ENCODE results near the gene TERB1.

The TERB1 gene

GRCh38 chr16:66801320-66802105 lies at the start of gene TERB1:
TSS of gene TERB1 (minus strand) at chr16:66801584. CDS start at chr16:66796798, 4,786 bp downstream.
- no peak for DNase-seq (ENCODE audit: low spot score)

- no peak for DNase-seq (ENCODE audit: low spot score)
These were observed 48.9 kb upstream of the TERB1 start for GRCh38 chr16:66850115-66850815.

GRCh38 chr16:66849549-66849948 lies 48.2 kb upstream of the TERB1 start:
- DNase-seq (ENCODE audit: low spot score): no peak

GRCh38 chr16:66849021-66849420 lies 47.6 kb upstream of the TERB1 start:
- DNase-seq (ENCODE audit: low spot score): no peak

- DNase-seq (ENCODE audit: low spot score): no peak
These were observed 46.8 kb upstream of the TERB1 start for GRCh38 chr16:66848172-66848571.

GRCh38 chr16:66847533-66848067 lies 46.2 kb upstream of the TERB1 start:
- no peak for DNase-seq (ENCODE audit: low spot score)

- DNase-seq (ENCODE audit: low spot score): no peak
These were observed 45.4 kb upstream of the TERB1 start for GRCh38 chr16:66846831-66847230.

GRCh38 chr16:66846266-66846665 lies 44.9 kb upstream of the TERB1 start:
- no peak for DNase-seq (ENCODE audit: low spot score)

GRCh38 chr16:66845791-66846221 lies 44.4 kb upstream of the TERB1 start:
- no peak for DNase-seq (ENCODE audit: low spot score)

- no peak for DNase-seq (ENCODE audit: low spot score)
These were observed 43.7 kb upstream of the TERB1 start for GRCh38 chr16:66845080-66845410.

GRCh38 chr16:66844342-66845079 lies 43.1 kb upstream of the TERB1 start, which contains the start of gene CA7:
TSS of gene CA7 (plus strand) at chr16:66844414. CDS start at chr16:66844488, 74 bp downstream.
- no peak for DNase-seq (ENCODE audit: low spot score)

GRCh38 chr16:66844009-66844341 lies 42.6 kb upstream of the TERB1 start:
- no peak for DNase-seq (ENCODE audit: low spot score)

GRCh38 chr16:66843191-66843590 lies 41.8 kb upstream of the TERB1 start:
- no peak for DNase-seq (ENCODE audit: low spot score)

- DNase-seq (ENCODE audit: low spot score): no peak
These were observed 41.4 kb upstream of the TERB1 start for GRCh38 chr16:66842765-66843164.

GRCh38 chr16:66841366-66841765 lies 40.0 kb upstream of the TERB1 start:
- no peak for DNase-seq (ENCODE audit: low spot score)

GRCh38 chr16:66840883-66841282 lies 39.5 kb upstream of the TERB1 start:
- no peak for DNase-seq (ENCODE audit: low spot score)

GRCh38 chr16:66834746-66835145 lies 33.4 kb upstream of the TERB1 start:
- DNase-seq (ENCODE audit: low spot score): no peak

GRCh38 chr16:66832661-66833305 lies 31.4 kb upstream of the TERB1 start:
- DNase-seq (ENCODE audit: low spot score): no peak

GRCh38 chr16:66832190-66832589 lies 30.8 kb upstream of the TERB1 start:
- no peak for DNase-seq (ENCODE audit: low spot score)

GRCh38 chr16:66830422-66831404 lies 29.3 kb upstream of the TERB1 start, which contains the start of gene NAE1:
TSS of gene NAE1 (minus strand) at chr16:66830976. CDS start at chr16:66830899, 77 bp downstream.
- peak; percentile 76 for DNase-seq (ENCODE audit: low spot score)

- DNase-seq (ENCODE audit: low spot score): no peak
These were observed 22.6 kb upstream of the TERB1 start for GRCh38 chr16:66824006-66824405.

Data from SW480 (cell line).